ENCODE results near the gene KCNJ6. TPM values are rescaled to one million over a fixed set of nuclear protein-coding genes. Genes with fewer than 3 reads are reported as not detected.

The KCNJ6 gene
- total and polyA plus RNA-seq, 2 donors from 2014 or later, result 0.06 TPM; not detected in 1

- intact Hi-C loops (cut with DNase I), result no loop called here
- no peak for FAIRE-seq
Observed at GRCh38 chr21:37614351-37614875, 301.8 kb downstream of the KCNJ6 start.

GRCh38 chr21:37607081-37607480 is 309.2 kb downstream of the KCNJ6 start:
- Histone ChIP-seq H3K27me3 (ENCODE audit: control insufficient read depth, insufficient read depth, low read length) (no peaks in the 10 kb centered on the region), H3K4me1 (ENCODE audit: control insufficient read depth in 2 of 3, insufficient read depth in 2 of 3, low read depth in 1 of 3, low read length in 3 of 3) (no peaks in the 10 kb centered on the region), H3K4me3 (ENCODE audit: low read length in 3 of 3) (no peak overlapping the region), H3K36me3 (ENCODE audit: control insufficient read depth in 2 of 3, insufficient read depth in 3 of 3, low read length in 3 of 3) (no peaks in the 10 kb centered on the region), H3K27ac (ENCODE audit: low read depth in 2 of 2, low read length in 2 of 2) (no peak overlapping the region), H3K9ac (ENCODE audit: low read length in 3 of 3) (no peak overlapping the region), H3K9me3 (ENCODE audit: control insufficient read depth in 2 of 3, insufficient read depth in 1 of 3, low read length in 3 of 3) (peaks cover 0 to 3% (median 0%) of the 10 kb centered on the region in 3 donors)
- FAIRE-seq, result no peak
- intact Hi-C loops (cut with DNase I), result no loop called here
- no peak for TF ChIP-seq CTCF (IDR thresholded peaks at IDR 0.05; ENCODE audit: borderline replicate concordance, extremely low read depth, insufficient read depth)
- DNase-seq, result no peak

More at GRCh38 chr21:37614351-37614875, 301.8 kb downstream of the KCNJ6 start:
- Histone ChIP-seq H3K9ac (ENCODE audit: low read length in 3 of 3) (no peak overlapping the region), H3K27ac (ENCODE audit: low read depth in 2 of 2, low read length in 2 of 2) (no peak overlapping the region), H3K9me3 (ENCODE audit: control insufficient read depth in 2 of 3, insufficient read depth in 1 of 3, low read length in 3 of 3) (peaks cover 0 to 3% (median 0%) of the 10 kb centered on the region in 3 donors), H3K4me3 (ENCODE audit: low read length in 3 of 3) (peak overlapping the region in 1 of 3 donors; percentile 31), H3K36me3 (ENCODE audit: control insufficient read depth in 2 of 3, insufficient read depth in 3 of 3, low read length in 3 of 3) (no peaks in the 10 kb centered on the region), H3K4me1 (ENCODE audit: control insufficient read depth in 2 of 3, insufficient read depth in 2 of 3, low read depth in 1 of 3, low read length in 3 of 3) (peaks cover 0 to 2% (median 0%) of the 10 kb centered on the region in 3 donors), H3K27me3 (ENCODE audit: control insufficient read depth, insufficient read depth, low read length) (no peaks in the 10 kb centered on the region)
- DNase-seq, result no peak
- TF ChIP-seq CTCF (IDR thresholded peaks at IDR 0.05; ENCODE audit: borderline replicate concordance, extremely low read depth, insufficient read depth), result no peak

- FAIRE-seq (no peak), DNase-seq (no peak)
- peaks cover 0 to 6% (median 0%) of the 10 kb centered on the region in 3 donors for H3K9me3 ChIP-seq (ENCODE audit: control insufficient read depth in 2 of 3, insufficient read depth in 1 of 3, low read length in 3 of 3)
- no peak overlapping the region for H3K27ac ChIP-seq (ENCODE audit: low read depth in 2 of 2, low read length in 2 of 2)
- intact Hi-C loops (cut with DNase I), result no loop called here
- no peak overlapping the region for H3K9ac ChIP-seq (ENCODE audit: low read length in 3 of 3)
- H3K4me3 ChIP-seq (ENCODE audit: low read length in 3 of 3), result no peak overlapping the region
- H3K27me3 ChIP-seq (ENCODE audit: control insufficient read depth, insufficient read depth, low read length), result no peaks in the 10 kb centered on the region
- TF ChIP-seq CTCF (IDR thresholded peaks at IDR 0.05; ENCODE audit: borderline replicate concordance, extremely low read depth, insufficient read depth), result no peak
- no peaks in the 10 kb centered on the region for H3K36me3 ChIP-seq (ENCODE audit: control insufficient read depth in 2 of 3, insufficient read depth in 3 of 3, low read length in 3 of 3)
- no peaks in the 10 kb centered on the region for H3K4me1 ChIP-seq (ENCODE audit: control insufficient read depth in 2 of 3, insufficient read depth in 2 of 3, low read depth in 1 of 3, low read length in 3 of 3)
Observed at GRCh38 chr21:37606549-37606948, 309.7 kb downstream of the KCNJ6 start.

- no peaks in the 10 kb centered on the region for H3K36me3 ChIP-seq (ENCODE audit: control insufficient read depth in 2 of 3, insufficient read depth in 3 of 3, low read length in 3 of 3)
- intact Hi-C loops (cut with DNase I), result no loop called here
- FAIRE-seq, result no peak
- peaks cover 0 to 6% (median 0%) of the 10 kb centered on the region in 3 donors for H3K9me3 ChIP-seq (ENCODE audit: control insufficient read depth in 2 of 3, insufficient read depth in 1 of 3, low read length in 3 of 3)
- H3K4me3 ChIP-seq (ENCODE audit: low read length in 3 of 3), result no peak overlapping the region
- no peak for DNase-seq
- no peak for TF ChIP-seq CTCF (IDR thresholded peaks at IDR 0.05; ENCODE audit: borderline replicate concordance, extremely low read depth, insufficient read depth)
- H3K27me3 ChIP-seq (ENCODE audit: control insufficient read depth, insufficient read depth, low read length), result no peaks in the 10 kb centered on the region
- H3K4me1 ChIP-seq (ENCODE audit: control insufficient read depth in 2 of 3, insufficient read depth in 2 of 3, low read depth in 1 of 3, low read length in 3 of 3), result no peaks in the 10 kb centered on the region
- H3K9ac ChIP-seq (ENCODE audit: low read length in 3 of 3), result no peak overlapping the region
- H3K27ac ChIP-seq (ENCODE audit: low read depth in 2 of 2, low read length in 2 of 2), result no peak overlapping the region
Observed at GRCh38 chr21:37605006-37605405, 311.3 kb downstream of the KCNJ6 start.

Measured in kidney (tissue), 14 donors.